C4-2B (cell line): ENCODE data around the gene PCDHA1.
A peak's percentile ranks its signal among the peaks of the same experiment; 100 is the strongest.

Experiments
- CTCF ChIP-seq: fragments of 450-650 bp; conservative IDR thresholded peaks from 2 replicates; pipeline ENCODE4 v1.5.1; 2017; ENCODE audit warnings: mild to moderate bottlenecking
- ZFX ChIP-seq: fragments of 450-650 bp; IDR thresholded peaks from 2 replicates; pipeline ENCODE4 v1.6.1; 2017

- TF ChIP-seq CTCF (peak; percentile 83), ZFX (no peak)
These were observed 55.3 kb downstream of the PCDHA1 start, which contains the start of gene PCDHA8 for GRCh38 chr5:140840978-140841962.
